Hematopoietic multipotent progenitor cell treated with erythropoietin and hydrocortisone succinate and interleukin-3 and kit ligand, for 6 days (in vitro differentiated cells): ENCODE results near the gene CAMK1.
"Not testable (repeated sequence)": the region's sequence is repeated elsewhere in the genome, so short reads cannot be mapped to it uniquely, and the experiment has no call there.

Experiments
- DNase-seq: peaks from one replicate; pipeline ENCODE4 v3.0.0-alpha.2; 2015

CAMK1 gene

DNA sequence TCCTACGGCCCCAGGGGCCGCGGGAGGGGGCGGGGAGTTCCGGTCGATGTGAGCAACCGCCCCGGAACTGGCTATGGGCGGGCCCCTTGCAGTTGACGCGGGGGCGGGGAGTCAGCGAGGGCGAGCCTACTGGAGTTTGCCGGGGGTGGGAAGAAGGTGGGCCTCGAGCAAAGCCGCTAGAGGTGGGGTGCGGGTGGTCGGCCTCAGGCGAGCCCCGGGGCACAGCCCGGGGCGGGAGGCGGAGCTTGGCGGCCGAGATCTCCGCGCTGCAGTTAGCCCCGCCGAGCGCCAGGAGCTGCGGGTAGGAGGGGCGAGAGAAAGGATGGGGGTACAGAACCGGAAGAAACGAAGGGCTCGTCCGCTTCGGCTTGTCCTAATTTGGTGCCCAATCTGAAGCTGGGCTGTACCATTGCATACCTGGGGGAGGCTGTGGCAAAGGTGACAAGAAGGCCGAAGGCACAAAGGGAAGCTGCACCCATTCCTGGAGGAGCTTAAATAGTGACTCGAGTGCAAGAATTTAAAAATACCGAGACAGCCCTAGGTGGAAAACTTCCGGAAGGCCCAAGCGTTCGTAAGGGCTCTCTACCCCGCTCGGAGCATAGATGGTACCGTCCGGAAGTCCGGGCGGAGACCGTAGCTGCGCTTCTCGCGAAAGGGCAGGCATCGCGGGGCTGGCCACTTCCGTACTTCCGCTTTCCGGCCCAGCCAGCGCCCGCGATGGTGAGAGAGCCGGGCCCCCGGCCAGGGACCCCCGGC lies 22.8 kb upstream of the CAMK1 start, which contains the start of the genes ARPC4 and TADA3:
Gene ARPC4, plus strand, starts transcription at position 678 of the 756 bp plus-strand sequence. Its CDS starts 40 bp downstream, at position 718.
Gene TADA3, minus strand, starts transcription at position 69 of the 756 bp plus-strand sequence. CDS start 1,007 bp downstream, outside the sequence.
- peak; percentile 97 for DNase-seq

DNA sequence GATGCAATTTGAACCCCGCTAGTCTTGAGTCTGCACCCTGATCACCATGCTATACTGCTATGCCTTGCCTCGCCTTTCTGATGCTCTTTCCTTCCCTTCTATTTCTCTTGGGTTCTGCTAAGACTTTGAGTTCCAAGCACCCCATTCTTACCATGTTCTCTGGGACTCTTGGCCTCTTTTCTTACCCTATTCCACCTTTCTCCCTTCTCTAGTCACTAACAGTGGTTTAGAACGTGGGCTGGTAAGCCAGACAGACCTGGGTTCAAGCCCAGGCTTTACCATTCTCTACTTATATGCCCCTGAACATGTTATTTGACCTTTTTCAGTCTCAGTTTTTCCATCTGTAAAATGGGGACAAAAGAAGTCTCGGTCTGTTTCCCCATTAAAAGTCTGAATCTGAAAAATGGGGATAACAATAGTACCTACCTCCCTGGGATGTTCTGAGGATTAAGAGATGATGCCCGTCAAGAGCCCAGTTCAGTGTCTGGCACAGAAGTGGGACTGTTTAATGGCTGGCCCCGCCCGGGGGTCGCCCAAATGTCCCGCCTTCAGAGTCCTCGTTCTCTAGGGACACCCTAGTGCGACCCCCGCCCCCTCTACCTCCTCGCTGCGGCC lies 22.1 kb upstream of the CAMK1 start:
- no peak for DNase-seq

DNA sequence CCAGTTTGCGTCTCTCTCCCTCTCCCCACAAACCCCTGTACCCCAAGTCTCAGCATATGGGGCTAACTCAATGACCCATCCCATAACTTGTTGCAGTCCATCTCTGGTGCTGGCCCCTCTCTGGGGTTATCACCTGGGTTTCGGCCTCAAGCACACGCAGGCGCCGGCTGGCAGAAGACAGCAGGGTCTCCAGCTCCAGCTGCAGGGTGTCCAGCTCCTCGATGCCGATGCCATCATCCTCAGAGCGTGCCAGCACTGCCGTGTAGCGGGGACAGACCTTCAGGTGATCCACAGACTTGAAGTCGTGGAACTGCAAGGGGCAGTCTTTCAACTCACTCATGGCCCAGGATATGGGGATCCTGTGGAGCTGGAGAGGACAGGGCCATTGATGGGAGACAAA lies 21.4 kb upstream of the CAMK1 start:
- DNase-seq: no peak

DNA sequence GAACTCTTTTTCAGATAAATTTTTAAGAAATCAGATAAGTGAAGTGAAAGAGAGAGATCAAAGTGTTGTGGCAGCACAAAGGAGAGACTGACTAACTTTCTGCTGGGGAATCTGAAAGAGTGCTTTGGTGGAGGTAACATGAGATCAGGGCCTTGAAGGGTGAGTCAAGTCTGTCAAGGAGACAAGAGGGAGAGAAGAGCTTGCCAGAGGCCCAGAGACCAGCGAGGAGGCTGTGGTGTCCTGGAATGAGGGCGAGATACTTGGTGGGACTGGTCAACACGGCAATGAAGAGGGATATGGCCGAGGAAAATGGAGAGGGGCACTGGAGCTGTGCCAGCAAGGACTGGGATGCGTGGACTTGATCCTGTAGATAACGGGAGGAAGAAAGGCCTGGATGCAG lies 18.0 kb upstream of the CAMK1 start:
- no peak for DNase-seq

DNA sequence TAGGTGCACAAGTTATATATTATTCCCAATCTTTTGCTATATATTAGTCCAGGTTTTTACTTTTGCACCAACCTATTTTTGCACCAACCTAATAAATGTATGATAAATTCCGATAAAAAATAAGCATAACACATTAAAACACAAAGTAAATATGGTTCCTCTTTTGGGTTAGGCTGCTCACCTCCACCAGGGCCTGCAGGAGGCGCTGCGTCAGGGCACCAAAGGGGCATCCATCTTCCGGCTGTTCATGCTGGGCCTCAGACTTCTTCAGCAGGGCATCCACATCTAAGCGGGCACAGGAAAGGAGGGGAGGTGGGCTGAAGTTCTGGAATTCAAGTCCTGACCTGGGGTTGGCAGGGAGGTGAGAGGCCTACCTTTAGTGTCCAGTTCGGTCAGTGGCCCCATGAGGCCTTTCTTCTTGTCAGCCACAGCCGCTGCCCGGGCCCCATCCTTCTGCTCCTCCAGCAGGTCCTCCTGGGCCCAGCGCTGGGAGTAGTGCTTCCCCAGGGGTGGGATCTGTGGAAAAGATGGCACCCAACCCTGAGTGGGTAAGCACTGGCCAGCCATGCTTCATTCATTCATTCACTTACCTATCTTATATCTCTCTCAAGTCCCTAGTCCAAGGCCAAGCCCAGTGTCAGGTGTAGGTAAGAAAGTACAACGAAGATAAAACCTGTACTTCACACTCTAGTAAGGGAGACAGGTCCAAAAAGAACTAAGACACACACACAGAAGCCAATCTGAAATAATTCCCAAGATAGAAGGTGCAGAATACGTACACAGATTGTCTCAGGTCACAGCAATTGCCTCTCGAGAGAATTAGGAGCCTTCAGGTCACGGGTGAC lies 17.3 kb upstream of the CAMK1 start:
- peak; percentile 44 for DNase-seq

DNA sequence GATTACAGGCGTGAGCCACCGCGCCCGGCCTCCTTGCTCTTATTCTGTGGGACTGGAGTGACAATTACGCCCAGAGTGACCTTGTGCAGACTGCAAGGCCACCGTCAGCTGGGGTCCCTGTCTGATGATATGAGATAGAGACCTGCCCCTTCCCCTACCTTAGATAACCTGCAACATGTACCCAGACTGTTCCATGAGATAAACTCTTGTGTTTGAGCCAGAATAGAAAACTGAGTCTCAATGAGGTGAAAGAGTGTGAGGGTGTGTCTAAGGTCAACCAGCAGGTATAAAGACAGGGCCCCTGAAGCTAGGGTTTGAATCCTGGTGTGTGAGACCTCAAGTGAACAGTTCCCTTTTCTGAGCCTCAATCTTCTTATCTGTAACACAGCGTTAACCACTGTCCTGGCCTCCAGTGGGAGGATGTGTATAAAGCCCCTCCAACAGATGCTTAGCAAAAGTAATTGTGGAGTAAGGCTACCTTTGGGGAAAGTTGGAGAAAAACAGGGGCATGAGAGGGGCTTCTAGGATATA lies 16.5 kb upstream of the CAMK1 start:
- DNase-seq: peak; percentile 73

DNA sequence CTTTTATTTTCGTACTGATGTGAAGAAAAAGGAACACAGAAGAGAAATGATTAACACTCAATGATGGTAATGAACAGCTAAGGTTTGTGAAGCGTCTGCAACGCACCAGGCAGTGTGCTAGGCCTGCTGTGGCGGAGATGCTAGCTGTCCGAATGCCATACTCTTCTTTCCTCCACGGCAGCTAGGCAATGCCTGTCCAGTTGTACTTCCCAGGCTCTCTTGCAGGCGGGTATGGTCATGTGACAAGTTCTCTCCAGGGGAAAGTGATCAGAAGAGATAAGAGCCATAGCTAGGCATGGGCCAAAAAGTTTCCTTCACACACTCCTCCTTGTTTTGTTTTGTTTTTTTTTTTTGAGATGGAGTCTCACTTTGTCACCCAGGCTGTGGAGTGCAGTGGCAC lies 15.9 kb upstream of the CAMK1 start:
- DNase-seq: peak; percentile 70

DNA sequence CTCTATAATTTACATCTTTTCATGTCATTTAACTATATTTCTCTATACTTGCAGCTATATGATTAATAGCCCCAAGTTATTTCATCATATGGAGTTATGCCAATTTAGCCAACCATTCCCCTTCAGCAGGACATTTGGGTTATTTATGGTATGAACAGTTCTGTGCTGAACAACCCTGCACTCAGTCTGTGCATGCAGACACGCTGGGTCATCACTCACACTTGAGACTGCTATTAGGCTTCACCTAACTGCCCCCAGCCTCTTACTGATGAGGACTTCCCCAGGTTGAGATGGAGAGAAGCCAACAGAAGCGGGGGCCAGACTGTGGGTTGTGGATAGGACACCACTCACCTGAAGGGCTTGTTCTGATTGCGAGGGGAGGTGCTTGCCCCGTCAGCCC lies 15.2 kb upstream of the CAMK1 start:
- DNase-seq: no peak

DNA sequence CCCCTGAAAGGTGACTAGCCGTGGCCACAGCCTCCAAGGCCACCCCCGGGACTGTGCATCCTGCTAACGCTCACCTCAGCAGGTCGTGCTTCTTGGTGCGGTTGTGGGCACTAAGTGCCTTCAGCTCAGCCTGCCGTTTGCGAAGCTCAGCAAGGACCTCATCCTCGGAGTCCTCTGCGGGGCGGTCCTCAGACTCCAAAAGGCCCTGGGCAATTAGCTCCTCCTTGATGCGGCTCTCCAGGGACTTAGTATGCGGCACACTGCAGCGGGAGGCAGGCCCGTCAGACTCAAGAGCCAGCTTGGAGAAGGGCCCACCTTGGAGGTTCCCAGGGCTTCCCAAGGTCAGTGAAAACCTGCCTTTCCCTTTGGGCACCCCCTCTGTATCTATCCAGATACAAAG lies 14.2 kb upstream of the CAMK1 start:
- DNase-seq: no peak

DNA sequence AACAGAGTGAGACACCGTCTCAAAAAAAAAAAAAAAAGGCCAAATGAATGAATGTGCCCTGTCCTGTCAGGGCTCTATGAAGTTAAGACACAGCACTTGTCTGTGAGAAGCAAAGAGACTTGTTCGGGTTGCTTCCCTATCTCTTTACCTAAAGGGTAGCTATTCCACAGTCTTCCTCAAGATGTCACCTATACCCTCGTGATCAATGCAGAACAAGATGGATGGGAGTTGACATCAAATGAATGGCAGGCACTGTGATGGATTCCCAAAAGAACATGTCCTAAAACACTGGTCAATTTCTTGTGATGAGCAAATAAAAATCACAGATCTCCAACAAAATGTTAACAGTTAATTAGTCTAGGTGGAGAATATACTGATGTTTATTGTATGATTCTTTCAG lies 13.0 kb upstream of the CAMK1 start:
- DNase-seq: peak; percentile 51

DNA sequence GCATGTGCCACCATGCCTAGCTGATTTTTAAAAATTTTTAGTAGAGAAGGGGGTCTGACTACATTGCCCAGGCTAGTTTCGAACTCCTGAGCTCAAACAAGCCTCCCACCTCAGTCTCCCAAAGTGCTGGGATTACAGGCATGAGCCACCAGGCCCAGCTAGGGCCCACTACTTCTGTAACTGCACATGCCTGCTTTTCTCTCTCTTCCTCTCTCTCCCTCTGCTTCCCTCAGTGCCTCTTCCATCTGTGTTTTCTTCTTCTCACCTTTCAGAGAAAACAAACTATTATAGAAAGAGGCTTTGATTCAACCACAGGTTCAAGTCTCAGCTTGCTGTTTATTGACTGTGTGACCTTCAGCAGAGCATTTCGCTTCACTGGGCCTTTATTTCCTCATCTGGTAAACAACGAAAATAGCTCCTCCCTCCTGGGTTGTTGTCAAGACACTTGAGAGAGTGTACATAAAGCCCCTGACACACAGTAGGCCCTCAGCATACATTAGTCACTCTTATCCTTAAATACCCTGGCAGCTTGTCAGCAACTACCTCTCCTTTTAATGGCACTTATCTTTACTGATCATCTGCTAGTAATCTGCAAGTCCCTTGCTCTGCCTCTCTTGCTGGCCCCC lies 12.3 kb upstream of the CAMK1 start:
- peak; percentile 72 for DNase-seq

DNA sequence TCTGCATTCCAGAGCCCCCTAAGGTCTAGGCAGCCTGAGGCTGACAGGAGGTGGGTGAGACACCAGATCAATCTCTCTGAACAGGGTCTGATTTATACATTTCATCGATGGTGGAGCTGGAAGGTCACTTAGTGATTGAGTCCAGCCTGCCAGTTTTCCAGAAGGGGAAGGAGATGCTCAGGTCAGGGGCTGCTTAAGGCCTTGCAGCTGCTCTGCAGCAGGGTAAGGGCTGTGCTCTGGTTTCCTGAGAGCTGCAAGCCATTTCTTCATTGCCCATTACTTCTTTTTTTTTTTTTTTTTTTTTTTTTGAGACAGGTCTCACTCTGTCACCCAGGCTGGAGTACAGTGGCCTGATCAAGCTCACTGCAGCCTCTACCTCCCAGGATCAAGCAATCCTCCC lies 11.8 kb upstream of the CAMK1 start:
- DNase-seq: no peak

DNA sequence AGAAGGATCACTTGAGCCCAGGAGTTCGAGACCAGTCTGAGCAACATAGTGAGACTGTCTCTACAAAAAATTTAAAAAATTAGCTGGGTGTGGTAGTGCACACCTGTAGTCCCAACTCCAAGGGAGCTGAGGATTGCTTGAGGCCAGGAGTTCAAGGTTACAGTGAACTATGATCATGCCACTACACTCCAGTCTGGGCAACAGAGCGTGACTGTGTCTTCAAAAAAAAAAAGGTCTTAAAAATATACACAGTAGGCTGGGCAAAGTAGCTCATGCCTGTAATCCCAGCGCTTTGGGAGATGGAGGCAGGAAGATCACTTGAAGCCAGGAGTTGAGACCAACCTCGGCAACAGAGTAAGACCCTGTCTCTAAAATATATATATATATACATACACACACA lies 11.2 kb upstream of the CAMK1 start:
- DNase-seq: no peak

DNA sequence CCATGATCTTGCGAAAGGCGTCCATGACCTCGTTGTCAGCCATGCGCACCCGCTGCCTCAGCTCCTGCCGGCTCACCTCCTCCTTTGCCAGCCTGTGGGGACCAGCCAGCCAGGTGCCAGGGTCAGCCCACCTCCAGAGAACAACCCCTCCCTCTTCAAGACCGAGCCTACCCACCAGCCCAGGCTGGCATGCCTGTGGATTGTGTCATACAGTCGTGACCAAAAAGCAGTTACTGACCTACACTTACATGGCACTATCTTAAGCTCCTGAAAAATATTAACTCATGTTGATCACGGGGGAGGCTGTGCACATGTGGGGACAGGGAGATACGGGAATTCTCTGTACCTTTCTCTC lies 10.7 kb upstream of the CAMK1 start:
- DNase-seq: no peak

DNA sequence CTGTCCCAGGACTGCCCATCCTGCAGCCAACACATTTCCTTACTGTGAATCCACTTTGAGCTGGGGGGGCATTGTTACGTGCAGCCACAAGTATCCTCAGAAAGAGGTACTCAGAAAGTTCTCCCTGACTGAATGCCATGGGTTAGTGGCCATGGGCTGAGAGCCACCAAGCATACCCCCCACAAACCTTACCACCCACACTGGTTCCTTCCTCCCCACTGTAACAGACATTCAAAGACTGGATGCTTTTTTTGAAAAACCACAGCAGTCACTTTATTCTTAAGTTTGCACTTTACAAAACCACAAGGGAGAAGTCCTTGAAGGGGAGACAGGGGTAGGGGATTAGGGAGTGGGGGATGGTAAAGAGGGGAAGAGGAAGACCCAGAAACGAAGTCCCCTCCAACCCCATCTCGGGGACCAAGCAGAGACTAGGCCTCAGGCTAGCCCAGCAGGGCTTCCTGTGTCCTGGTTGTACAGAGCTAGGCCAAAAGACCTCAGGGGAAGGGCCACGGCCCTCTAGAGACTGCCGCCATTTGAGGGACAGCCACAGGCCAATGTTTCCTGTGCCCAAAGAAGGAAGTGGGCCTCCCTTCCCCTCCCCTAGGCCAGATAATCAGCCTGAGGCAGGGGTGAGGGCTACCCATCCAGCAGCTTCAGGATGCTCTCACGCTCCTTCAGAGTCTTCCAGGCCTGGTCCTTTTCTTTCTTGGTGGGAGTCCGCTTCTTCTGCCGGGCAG lies 10.1 kb upstream of the CAMK1 start:
- peak; percentile 81 for DNase-seq

DNA sequence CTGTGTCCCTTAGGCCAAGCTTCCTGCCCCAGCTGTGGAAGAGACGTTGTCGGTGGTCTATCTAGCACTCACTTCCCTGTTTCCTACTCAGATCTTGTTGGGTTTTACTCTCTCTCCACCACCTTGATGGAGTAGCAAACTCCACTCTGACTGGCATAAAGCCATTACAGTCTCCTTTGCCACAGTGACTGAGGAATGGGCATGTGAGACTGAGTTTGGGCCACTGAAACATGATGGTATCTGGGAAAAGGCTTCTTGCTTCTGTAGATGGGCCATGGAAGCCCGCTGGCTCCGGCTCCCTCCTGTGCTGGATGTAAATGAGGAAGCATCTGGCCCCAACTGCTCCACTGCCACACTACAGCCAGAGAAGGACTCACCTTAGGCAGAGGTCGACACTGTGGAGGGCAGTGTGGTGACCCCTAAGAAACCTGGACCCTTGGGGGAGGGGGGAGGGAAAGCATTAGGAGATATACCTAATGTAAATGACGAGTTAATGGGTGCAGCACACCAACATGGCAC lies 9.4 kb upstream of the CAMK1 start:
- no peak for DNase-seq

DNA sequence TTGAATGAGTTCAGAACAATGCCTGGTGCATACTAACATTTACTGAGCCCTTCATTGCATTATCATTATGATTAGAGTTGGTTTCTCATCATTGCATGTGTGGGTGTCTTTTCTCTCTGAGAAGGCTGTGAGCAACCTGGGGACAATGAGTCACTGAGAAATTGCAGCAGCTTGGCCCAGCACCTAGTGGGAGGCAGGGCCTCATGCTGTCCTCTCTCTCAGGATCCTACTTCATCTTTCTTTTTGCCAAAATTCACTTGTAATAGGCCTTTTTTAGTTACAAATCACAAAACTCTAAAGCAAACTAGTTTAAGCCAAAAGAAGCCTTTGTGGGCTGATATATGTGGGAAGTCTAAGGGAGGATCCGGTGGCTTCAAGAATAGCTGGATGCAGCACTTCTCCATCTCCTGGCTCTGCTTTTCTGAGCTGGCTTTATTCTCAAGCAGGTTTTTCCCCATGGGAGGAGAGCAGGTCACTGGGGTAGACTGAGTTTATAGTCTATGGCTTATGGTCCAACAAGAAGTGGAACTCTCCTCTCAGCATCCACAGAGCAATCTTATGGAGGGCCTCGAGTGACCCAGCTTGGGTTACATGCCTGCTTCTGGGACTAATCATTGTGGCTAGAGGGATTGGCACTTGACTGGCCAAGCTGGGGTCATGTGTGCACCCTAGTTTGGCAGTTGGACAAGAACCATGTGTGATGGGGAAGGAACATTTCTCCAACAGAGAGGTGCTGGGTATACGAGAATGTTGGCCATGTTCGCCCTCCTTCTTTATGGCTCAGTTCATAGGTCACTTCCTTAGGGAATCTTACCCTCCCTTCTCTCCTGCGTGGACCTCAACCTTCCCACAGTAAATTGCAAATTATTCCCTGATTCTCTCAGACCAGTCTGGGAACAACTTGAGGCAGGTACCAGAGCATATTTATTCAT lies 8.7 kb upstream of the CAMK1 start:
- no peak for DNase-seq

DNA sequence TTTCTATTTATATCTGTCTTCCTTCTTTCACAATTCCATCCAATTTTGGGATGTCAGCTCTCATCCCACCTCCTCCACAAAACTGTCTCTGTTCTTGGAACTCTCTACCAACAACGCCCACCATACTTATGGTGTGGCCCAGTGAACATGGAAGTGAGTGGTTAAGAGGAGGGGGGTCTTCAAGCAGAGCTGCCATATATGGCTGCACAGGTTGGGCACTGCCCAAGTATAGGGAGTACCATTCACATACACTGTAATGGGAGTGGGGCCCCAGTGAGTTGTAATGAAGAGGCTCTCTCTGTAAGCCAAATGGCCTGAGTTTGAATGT lies 7.9 kb upstream of the CAMK1 start:
- DNase-seq: no peak

DNA sequence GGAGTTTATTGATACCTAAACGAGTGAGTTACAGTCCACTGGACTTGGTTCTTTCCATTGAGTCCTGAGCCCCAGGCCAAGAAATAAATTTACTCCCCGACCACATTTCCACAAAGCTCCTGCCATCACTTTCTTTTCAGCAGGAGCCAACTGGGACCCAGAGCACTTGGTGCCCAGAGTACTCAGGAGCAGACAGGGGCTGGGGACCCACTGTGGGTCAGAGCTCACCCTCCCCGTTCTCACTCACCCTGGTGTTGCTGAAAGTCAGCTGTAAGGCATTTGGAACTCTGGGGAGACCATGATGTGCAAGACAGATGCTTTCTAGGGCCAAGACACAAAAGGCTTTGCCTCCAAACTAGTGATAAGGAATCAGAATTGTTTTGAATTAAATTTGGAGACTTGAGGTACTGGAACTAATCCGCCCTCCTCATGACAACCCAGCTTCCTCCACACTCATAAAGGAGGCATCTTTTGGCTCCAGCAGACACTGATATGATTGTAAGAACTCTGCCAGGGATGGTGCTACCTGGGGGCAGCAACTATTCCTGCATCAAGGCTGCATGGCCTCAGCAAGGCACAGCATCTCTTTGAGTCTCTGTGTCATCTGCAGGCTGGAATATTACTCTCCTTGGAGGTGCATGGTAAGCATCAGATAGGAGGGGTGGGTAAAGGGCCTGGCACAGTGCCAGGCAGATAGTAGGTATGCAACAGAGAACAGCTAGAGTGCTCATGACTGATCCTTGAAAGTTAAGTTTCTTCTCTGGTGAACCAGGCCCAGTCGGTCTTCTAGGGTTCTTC lies 7.3 kb upstream of the CAMK1 start:
- peak; percentile 61 for DNase-seq

DNA sequence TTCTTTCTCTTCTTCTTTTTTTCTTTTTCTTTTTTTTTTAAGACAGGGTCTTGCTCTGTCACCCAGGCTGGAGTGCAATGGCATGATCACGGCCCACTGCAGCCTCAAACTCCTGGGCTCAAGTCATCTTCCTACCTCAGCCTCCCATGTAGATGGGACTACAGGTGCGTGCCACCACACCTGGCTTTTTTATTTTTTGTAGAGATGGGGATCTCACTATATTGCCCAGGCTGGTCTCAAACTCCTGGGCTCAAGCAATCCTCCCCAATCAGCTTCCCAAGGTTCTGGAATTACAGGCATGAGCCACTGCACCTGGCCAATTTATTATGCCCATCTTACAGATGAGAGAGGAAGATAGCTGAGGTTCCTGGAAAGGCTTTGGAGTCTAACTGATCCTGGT lies 1.3 kb upstream of the CAMK1 start:
- not testable (repeated sequence) for DNase-seq
